EL (cell line): ENCODE data around the gene UMAD1.

ENCODE experiments used
- DNase-seq: peaks from one replicate; pipeline ENCODE4 v3.0.0-alpha.2; 2016

Gene UMAD1

GRCh38 chr7:7848246-7848645 is 207.7 kb downstream of the UMAD1 start:
- DNase-seq: no peak

GRCh38 chr7:7848892-7849291 is 208.3 kb downstream of the UMAD1 start:
- DNase-seq: no peak

GRCh38 chr7:7850150-7850549 is 209.6 kb downstream of the UMAD1 start:
- DNase-seq: no peak

- no peak for DNase-seq
Observed at GRCh38 chr7:7851381-7851780, 210.8 kb downstream of the UMAD1 start.

GRCh38 chr7:7851991-7852390 is 211.4 kb downstream of the UMAD1 start:
- no peak for DNase-seq

- DNase-seq: no peak
Observed at GRCh38 chr7:7857143-7857583, 216.6 kb downstream of the UMAD1 start.

GRCh38 chr7:7858559-7858958 is 218.0 kb downstream of the UMAD1 start:
- DNase-seq: no peak

GRCh38 chr7:7859411-7859810 is 218.9 kb downstream of the UMAD1 start:
- no peak for DNase-seq

- peak; percentile 40 for DNase-seq
Observed at GRCh38 chr7:7861211-7861633, 220.7 kb downstream of the UMAD1 start.

- DNase-seq: no peak
Observed at GRCh38 chr7:7862393-7862792, 221.8 kb downstream of the UMAD1 start.

GRCh38 chr7:7867846-7868571 is 227.5 kb downstream of the UMAD1 start:
- DNase-seq: no peak

- no peak for DNase-seq
Observed at GRCh38 chr7:7868572-7868899, 228.0 kb downstream of the UMAD1 start.

GRCh38 chr7:7869036-7869435 is 228.5 kb downstream of the UMAD1 start:
- no peak for DNase-seq

GRCh38 chr7:7869651-7870050 is 229.1 kb downstream of the UMAD1 start:
- DNase-seq: no peak

GRCh38 chr7:7870555-7870954 is 230.0 kb downstream of the UMAD1 start:
- no peak for DNase-seq

GRCh38 chr7:7876419-7876818 is 235.9 kb downstream of the UMAD1 start:
- DNase-seq: no peak

- DNase-seq: no peak
Observed at GRCh38 chr7:7881581-7881980, 241.0 kb downstream of the UMAD1 start.

- DNase-seq: no peak
Observed at GRCh38 chr7:7882888-7883287, 242.3 kb downstream of the UMAD1 start.

GRCh38 chr7:7883394-7883793 is 242.8 kb downstream of the UMAD1 start:
- DNase-seq: no peak

- DNase-seq: no peak
Observed at GRCh38 chr7:7884855-7885254, 244.3 kb downstream of the UMAD1 start.

- no peak for DNase-seq
Observed at GRCh38 chr7:7889791-7890568, 249.4 kb downstream of the UMAD1 start.

- no peak for DNase-seq
Observed at GRCh38 chr7:7895004-7895650, 254.6 kb downstream of the UMAD1 start.

GRCh38 chr7:7895754-7896153 is 255.2 kb downstream of the UMAD1 start:
- DNase-seq: no peak

- no peak for DNase-seq
Observed at GRCh38 chr7:7897509-7897908, 257.0 kb downstream of the UMAD1 start.
